GM18519 (cell line): Measurements from ENCODE around the gene MITF.

Experiments
- ATAC-seq: cut with Tn5 transposase; IDR thresholded peaks from one replicate; pipeline ENCODE4 v1.9.1; 2021; ENCODE audit warnings: mild to moderate bottlenecking, moderate library complexity; ENCODE audit not compliant: unreplicated experiment, low FRiP score

Gene MITF

DNA sequence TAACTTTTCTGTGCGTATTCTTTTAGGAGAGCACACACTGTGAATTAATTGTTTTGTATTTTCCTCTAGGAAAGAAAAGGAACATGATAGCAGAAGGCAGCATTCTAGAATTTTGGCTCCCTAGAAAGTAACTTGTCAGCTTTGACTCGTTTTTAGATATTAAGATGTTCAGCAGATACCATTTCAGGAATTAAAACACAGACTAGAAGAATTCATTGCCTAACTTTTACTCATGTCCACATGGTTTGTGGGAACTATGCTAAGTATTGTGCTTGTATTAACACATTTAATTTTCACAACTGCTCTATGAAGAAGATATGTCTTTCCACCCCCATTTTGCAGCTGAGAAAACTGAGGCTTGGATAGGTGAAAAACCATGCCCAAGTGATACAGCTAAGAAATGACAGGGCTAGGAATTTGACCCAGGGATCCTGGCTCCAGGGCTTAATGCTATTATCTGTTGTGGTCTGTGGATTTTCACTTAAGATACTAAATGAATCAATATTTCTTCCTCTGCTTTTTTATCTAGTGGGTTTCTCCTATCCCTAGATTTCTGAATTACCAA lies 128.8 kb downstream of the MITF start:
- no peak for ATAC-seq

DNA sequence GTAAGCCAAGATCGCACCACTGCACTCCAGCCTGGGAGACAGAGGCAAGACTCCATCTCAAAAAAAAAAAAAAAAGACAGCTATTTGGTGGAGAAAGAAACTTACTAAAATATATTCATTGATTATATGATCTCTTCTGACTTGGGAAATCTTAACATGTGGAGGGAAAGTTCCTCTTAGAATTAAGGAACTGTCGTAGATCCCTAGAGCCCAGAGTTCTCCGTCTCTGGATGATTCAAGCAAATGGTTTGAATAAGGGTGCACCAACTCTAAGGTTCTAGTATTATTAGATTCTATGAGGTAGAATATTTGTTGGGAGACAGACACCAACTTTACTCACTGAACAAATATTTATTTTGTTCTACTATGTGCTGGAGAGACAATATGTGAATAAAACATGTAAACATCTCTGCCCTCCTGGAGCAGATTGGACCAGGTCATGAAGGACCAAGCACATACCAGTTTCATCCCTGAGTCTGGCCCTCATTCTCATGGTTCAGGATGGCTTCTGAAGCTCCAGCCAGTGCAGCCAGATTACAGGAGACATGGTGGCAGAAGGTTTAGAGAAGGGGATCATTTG lies 129.7 kb downstream of the MITF start:
- no peak for ATAC-seq

DNA sequence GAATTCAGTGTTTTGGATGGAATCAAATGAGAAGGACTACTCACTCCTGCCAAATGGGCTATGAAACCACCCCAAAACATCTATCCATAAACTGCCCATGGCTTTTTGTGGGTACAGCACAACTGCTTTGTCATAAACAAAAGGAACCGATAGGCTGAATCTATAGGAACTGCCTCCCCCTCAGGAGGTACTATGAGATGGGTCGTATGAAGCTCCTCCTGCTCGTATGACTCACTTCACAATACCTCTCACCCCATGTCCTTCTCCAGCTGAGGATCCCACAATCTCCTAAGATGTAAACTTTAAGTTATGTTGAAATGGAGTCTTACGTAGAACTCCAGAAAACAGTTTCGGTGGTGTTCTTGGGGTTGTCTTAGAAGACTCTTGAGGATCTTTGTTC lies 130.4 kb downstream of the MITF start:
- no peak for ATAC-seq

DNA sequence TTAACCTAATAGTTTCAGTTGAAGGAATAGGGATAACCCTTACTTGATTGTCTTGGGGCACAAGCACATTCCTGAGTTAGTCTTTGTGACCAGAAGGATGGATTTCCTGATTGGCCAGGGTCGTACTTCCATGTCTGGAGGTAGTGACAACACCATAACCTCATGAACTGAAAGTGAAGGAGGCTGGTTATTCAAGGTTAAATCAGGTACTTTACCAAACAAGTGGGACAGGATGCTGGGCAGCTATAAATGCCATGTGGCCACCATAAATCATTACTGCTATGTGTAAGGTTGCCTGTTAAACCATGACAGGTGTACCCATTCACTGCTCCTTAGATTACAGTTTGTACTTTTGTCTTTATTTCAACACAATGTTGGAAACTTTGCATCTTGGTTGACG lies 132.0 kb downstream of the MITF start:
- ATAC-seq, result no peak

DNA sequence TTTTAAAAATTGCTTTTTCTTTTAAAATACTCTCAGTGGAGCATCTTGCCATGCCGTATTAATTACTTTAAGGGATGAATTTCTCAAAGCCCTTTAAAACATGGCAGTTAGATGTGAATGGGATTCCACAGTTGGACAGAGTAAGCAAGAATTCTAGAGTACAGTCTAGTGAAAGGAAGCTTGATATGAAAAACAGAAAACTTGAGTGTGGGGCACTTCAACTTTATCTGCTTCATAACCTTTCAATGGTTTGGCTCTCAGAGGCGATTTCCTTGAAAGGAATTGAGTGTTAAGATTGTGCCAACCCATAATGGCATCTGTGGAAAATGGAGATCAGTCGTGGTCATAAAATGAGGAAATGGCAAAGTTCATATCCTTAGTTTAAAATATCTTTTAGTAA lies 132.6 kb downstream of the MITF start:
- ATAC-seq, result no peak

DNA sequence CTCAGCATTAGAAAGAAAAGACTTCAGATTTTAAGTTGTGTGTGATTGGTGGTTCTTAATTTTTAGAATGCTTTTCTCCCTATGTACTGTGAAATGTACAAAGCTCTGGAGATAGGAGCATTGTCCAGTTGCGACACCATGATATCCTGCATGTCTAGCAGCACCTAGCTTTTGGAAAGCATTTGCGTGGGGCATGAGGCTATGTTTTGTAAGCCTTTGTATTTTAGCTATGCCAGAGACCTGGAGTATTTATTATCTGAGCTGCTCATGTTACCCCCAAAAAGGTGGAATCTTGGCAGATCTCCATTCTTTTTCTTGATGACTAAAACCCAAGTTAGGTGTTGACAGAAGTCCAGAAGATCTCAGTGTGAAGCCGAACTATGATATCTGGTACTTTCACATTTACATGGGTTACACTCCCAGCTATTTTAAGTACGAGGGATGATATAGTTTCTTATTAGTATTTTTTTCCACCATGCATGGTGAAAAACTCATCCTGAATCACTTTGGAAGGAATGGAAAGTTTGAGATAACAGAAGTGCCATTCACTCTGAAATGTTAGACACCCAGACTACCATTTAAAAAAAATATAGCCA lies 133.6 kb downstream of the MITF start:
- ATAC-seq, result no peak

DNA sequence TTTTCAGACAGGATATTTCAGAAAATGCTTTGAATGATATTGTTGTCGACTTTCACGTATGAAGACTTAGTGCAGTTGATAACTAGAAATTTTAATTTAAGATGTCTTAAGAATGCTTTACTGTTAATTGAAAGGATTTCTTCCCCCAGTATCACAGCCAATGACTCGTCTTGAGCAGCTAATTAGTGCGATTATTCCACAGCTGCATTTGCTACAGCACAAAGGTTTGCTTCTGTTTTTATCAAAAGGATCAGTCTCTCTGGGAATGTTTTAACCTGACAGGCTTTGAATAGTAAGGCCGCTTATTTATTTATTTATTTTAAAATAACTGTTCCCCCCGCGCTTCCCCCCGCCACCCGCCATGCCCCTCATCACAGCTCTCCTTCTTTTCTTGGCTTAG lies 136.8 kb downstream of the MITF start:
- no peak for ATAC-seq

DNA sequence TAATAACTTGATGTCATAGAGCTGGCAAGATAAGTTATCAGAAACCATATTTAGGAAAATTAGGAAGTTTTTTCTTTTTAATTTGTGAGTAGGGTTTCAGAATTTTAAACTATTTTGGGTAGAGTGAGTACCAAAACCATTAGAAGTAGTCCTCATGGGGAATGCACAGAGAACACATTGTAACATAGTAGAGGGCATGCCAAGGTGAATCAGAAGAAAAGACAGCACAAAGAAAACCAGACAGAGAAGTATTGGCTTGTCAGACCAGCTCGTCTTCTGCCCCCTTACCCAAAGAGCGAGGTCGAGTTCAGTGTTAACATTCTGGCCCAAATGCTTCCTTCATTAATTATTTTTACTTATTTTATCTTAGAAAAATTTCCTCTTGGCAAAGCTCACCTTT lies 139.0 kb downstream of the MITF start:
- no peak for ATAC-seq

DNA sequence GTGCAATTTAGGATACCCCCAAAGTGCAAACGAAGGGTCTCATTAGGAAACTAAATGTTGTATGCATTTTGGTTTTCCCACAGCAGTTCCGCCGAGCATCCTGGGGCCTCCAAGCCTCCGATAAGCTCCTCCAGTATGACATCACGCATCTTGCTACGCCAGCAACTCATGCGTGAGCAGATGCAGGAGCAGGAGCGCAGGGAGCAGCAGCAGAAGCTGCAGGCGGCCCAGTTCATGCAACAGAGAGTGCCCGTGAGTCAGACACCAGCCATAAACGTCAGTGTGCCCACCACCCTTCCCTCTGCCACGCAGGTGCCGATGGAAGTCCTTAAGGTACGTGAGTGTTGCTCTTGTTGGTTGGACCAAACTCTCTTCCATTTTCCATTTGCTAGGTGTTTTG lies 139.8 kb downstream of the MITF start:
- ATAC-seq, result no peak

DNA sequence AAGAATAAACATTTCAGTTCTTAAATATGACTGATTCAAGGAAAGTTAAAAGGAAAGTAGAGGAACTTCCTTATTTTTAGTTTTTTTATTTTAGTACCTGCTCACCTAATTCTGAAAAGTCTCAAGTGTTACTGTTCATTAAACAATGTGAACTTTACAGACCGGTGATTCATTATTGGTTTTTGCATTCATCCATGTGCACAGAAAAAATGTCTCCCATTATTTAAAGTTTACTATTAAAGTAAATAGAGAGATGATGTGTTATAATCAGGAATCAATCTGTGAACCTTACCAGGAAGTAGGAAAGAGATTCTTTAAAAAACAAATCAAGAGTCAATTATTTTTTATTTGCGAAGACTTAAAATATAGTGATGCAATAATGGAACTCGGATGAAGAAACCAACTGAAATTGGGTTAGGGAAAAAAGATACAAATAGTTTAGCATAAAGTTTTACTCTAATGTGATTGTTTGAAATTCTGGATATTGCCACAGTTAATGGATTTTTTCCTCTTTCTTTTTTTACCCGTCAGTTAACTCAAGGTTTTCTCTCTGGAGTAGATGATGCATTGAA lies 140.9 kb downstream of the MITF start:
- no peak for ATAC-seq

DNA sequence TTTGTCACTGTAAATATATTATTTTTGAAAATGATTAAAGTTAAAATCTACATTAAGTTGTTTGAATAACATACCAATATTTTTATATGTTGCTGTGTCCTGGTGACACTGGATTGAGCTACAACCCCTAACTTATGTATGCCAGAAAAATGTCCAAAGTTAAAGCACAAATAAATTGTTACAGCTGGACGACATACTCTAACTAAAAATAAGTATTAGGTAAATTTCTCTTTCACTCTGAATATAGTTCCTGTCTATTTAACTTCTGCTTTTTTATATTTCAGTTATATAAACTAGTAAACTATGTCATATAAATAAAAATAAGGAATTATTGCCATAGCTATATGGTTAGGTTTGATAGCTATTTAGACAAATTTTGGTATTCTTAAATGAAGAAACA lies 141.8 kb downstream of the MITF start:
- no peak for ATAC-seq

DNA sequence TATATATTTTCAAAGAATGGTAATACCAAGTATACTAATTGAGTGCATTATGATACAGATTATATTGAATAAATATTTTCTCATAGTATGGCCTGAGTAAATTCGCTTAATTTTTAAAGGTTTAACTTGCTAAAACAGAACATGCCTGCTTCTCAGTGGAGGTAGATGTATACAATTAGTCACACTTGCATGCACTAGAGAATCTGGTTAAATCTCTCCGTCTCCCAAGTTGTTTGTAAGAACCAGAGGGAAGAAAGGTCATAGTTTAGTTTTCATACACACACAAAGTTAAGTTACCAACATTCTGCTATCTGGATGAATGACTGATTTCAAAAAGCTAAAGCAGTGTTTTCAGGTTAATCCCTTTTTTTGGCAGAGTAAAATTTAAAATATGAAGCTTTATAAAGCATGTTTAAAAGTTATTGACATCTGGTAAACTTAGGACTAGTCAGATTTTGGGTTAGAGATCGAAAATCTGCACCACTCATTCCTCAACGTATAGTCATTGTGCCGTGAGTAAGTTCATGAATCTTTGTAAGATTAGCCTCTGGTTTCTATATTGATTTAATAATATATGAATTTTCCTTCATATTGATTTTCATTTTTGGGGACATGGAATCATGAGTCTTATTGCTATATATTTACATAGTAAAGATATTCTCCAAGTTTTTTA lies 142.6 kb downstream of the MITF start:
- ATAC-seq, result no peak

DNA sequence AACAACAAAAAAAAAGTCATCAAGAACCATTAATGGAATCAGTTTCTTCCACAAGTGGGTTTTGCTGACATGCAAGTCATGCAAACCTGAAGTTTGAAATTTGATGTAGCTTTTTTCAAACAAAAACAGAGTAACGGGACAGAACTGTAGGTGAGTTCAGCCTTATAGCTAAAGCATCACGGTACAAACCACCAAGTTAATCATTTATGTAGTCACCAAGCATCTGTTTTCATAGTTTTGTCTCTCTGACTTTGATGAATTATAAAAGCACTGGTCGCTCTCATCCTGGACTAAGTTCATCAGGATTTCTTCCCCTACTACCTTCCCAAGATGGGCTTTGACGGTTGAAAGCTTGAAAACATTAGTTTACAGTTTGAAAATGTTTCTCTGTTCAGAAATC lies 143.3 kb downstream of the MITF start:
- ATAC-seq, result no peak

DNA sequence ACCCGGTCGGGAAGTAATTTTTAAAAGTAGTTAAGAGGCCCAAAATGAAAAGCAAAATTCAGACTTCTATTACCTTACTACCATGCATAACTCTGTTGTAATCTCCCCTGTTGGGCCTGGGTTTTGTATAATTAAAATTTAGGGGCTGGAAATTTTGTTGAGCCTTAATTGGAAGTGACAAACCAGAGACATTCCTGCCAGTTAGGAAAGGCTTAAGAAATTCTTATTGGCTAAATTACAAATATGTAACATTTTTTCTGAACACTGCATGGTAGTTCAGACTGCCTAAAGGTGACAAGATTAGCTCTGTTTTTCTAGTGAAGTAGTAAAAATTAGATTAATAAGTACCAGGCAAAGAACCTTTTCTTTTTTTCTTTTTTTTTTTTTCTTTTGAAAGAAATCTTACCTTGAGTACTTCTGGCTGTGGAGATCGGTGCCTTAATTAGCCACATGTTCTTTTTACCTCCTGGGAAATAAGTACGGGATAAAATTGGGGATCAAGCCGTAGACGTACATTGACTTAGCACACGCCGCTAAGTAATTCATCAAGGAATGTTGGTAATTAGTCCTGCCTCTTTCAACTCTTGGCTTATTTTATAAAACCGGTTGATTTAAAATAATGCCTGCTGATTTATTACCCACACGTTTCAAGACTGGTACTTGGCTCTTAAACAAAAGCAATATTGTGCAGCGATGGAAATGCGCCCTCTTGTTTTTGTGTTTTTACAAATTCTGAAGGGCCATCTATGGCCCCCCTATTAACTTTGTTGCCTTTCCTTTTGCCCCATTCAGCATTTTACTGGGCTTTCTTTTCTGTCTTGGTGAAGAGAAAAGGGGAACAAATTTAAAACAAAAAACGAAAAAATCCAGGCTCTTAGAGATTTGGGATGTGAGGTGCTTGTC lies 149.0 kb downstream of the MITF start:
- ATAC-seq, result no peak

DNA sequence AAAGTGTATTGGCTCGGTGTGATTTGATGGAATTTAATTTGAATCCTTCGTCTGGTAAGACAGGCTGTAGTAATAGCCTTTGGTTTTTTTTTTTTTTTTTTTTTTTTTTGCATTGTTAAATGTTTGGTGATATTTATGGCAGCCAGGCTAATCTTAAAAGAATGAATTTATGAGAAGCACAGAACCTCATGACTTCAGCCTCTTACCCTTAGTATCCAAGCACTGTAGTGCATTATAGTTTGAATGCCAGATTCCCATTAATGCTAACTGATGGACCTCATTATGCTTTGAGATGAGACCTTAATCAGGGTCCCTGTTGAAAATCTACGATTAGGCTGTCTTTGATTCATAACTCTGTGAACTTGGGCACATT lies 149.7 kb downstream of the MITF start:
- ATAC-seq, result no peak

DNA sequence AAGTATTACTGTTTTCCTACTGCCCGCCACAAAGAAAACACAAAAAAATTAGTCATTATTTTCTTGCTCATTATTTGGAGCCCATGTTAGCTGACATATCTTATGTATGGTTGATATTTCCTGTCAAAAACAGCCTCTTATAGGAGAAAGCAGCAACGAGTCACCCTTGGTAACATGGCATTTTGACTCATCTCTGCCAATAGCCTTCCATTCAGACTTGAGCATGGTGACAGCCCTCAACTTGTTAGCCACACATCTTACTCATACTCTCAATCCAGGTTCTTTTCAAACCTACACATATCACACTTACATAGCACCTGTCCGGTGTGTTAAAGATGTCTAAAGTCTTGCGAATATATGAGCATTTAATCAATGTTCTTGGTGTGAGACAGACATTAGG lies 150.8 kb downstream of the MITF start:
- ATAC-seq, result no peak

DNA sequence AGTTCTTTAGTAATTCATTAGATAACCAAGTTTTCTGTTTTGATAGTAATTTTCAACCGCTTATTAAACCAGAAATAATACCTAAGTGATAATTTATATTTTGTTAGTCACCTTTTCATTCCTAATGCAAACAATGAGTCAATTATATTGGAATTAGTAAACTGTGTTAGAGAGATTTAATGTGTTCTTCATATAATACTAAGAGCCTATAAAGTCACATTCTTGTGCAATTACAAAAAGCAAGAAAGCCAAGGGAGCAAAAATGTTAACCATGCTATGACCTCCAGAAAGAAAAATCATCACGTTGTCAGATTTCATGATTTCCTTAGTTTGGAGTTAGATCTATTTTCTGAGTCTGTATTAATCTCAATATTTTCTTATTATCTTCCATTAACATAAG lies 151.4 kb downstream of the MITF start:
- no peak for ATAC-seq

DNA sequence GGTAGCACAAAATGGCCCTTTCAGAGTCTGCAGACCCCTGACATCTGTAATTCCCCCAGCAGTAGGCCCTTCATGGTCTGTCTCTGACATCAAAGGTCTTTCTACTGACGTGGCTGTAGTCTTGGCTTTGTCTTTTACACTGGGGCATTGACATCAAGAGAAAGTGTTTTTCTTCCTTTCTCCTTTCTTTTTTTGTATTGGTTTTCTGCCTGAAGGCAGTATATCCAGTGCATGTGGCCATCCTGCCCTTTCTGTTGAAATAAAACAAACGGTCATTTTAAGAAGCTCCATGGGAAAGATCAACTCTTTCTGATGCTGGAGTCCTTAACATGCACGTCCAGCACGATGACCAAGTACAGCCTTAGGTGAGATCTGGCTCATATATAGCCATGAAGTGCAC lies 153.4 kb downstream of the MITF start:
- ATAC-seq, result no peak

DNA sequence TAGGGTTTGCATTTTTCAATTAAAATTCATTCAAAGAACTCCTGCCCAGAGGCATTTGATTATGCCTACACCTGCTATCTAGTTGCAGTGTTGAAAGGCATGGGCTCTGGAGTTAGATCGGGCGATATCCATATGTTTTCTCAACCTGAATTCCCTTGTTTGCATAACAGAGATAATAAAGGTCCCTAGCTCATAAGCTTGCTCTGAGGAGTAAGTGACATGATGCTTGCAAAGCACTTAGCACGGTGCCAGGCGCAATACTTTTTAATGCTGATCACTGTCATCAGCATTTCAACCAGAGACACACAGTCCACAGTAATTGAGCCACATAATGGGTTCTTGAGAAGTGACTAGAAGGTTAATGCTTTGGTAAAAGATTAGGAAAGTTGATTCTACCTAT lies 154.0 kb downstream of the MITF start:
- ATAC-seq, result no peak

DNA sequence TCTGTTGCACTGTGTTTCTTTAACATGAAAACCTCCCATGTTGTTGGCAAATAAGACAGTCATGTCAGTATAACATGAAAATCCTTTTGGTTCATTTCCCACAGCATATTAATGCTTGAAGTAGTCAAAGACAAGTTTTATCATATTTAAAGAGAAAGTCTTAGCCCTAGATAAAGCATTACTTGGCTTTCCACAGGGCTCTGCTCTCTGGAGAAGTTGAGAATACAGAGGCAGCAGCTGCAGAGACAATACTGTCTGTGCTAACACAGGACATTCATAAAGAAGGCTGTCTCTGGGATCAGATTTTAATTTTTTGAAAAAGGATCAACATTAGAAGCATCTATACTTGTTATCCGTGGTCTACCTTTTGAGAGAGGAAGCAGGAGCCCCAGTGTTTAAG lies 156.8 kb downstream of the MITF start:
- no peak for ATAC-seq

DNA sequence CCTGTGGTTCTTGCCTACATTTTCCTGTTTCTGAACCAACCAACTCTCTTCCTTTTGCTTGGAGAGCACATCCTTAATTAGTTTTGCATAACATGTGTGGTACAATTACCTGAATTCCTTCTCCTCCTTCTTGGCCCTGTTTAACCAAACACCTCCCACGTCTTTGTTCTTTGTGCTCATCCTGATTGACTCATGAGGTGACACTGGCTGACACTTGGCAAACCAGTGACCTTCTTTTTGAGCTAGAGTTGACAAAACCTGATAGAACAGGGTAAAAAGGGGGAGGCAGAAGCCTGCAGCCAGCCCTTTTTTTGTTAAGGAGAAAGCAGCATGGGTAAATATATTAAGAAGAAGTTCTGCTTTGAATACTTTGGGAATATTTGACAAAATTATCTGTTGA lies 161.1 kb downstream of the MITF start:
- no peak for ATAC-seq
